Sigmoid colon (tissue), 4 donors: Measurements from ENCODE around the gene BRF1.

ENCODE experiments used
- EP300 ChIP-seq, 4 donors: sonication (generic); formaldehyde crosslinking; IDR thresholded peaks; one replicate each; pipeline ENCODE4 v1.6.1; 2017; ENCODE audit warnings: antibody characterized with exemption in 4 of 4
- TF ChIP-seq, protein P1 (sequence below), 4 experiments: fragments of 450-650 bp in 3 of 4; fragments of 200-600 bp in 1 of 4; IDR thresholded peaks; one replicate each; pipeline ENCODE4 v1.5.1; 2016 to 2019; ENCODE audit warnings: antibody characterized with exemption in 4 of 4, mild to moderate bottlenecking in 3 of 4, moderate library complexity in 2 of 4

- no peak for TF ChIP-seq EP300 (IDR thresholded peaks at IDR 0.05)
- TF ChIP-seq, protein P1, sequence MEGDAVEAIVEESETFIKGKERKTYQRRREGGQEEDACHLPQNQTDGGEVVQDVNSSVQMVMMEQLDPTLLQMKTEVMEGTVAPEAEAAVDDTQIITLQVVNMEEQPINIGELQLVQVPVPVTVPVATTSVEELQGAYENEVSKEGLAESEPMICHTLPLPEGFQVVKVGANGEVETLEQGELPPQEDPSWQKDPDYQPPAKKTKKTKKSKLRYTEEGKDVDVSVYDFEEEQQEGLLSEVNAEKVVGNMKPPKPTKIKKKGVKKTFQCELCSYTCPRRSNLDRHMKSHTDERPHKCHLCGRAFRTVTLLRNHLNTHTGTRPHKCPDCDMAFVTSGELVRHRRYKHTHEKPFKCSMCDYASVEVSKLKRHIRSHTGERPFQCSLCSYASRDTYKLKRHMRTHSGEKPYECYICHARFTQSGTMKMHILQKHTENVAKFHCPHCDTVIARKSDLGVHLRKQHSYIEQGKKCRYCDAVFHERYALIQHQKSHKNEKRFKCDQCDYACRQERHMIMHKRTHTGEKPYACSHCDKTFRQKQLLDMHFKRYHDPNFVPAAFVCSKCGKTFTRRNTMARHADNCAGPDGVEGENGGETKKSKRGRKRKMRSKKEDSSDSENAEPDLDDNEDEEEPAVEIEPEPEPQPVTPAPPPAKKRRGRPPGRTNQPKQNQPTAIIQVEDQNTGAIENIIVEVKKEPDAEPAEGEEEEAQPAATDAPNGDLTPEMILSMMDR (IDR thresholded peaks at IDR 0.05): no peak
Observed at GRCh38 chr14:105178868-105179140, 122.0 kb downstream of the BRF1 start.
